ENCODE results near the gene PFKFB3. TPM values are rescaled to one million over a fixed set of nuclear protein-coding genes. Genes with fewer than 3 reads are reported as not detected.
A peak's percentile ranks its signal among the peaks of the same experiment; 100 is the strongest.

Gene PFKFB3
- total and polyA plus RNA-seq, 9 of the 15 experiments (the other 6 are each of a cell fraction or from before 2014, with no cell fraction given): 0.46 to 21.6 (median 7.8) TPM

GRCh38 chr10:6163364-6164270 lies 39.1 kb upstream of the PFKFB3 start (continued):
- TF ChIP-seq TEAD1 (CRISPR knock-in tag; IDR thresholded peaks at IDR 0.05) (0 out of 4 replicates have a peak, but pooled peaks of 1 of the 2 experiments have one; percentile 26), ZNF318 (IDR thresholded peaks at IDR 0.05; ENCODE audit: borderline replicate concordance in 1 of 2, low read depth in 1 of 2) (no peak), COPS2 (conservative IDR thresholded peaks at IDR 0.05) (no peak), FOXJ2 (tag; IDR thresholded peaks at IDR 0.05) (0 out of 2 replicates have a peak, but pooled peaks have one; percentile 47), SRSF3 (IDR thresholded peaks at IDR 0.05; ENCODE audit: insufficient read depth, low read length) (no peak), MAZ (CRISPR knock-in tag; conservative IDR thresholded peaks at IDR 0.05 in 1 of 2, IDR thresholded peaks at IDR 0.05 in 1 of 2) (peak; percentile 65 to 92), JUN (IDR thresholded peaks at IDR 0.05; ENCODE audit: borderline replicate concordance, low read depth, low read length) (0 out of 2 replicates have a peak, but pooled peaks have one; percentile 68), JUN (CRISPR knock-in tag; IDR thresholded peaks at IDR 0.05; ENCODE audit: borderline replicate concordance) (no peak), POU5F1 (IDR thresholded peaks at IDR 0.05; ENCODE audit: borderline replicate concordance, low read depth, low read length, partially characterized antibody) (no peak), SMC3 (conservative IDR thresholded peaks at IDR 0.05; ENCODE audit: insufficient read depth, low read depth, low read length) (no peak), SAP30 (IDR thresholded peaks at IDR 0.05; ENCODE audit: borderline replicate concordance, insufficient read depth, low read depth, low read length, poor library complexity, severe bottlenecking) (no peak), IRF2 (CRISPR knock-in tag; IDR thresholded peaks at IDR 0.05) (no peak), BRCA1 (IDR thresholded peaks at IDR 0.05) (no peak), BRCA1 (CRISPR knock-in tag; IDR thresholded peaks at IDR 0.05) (no peak), LEF1 (IDR thresholded peaks at IDR 0.05) (no peak; the same call in 1 of the 2 replicates), HDAC8 (tag; IDR thresholded peaks at IDR 0.05) (no peak), MTF1 (CRISPR knock-in tag; IDR thresholded peaks at IDR 0.05; ENCODE audit: borderline replicate concordance) (no peak), ILF3 (IDR thresholded peaks at IDR 0.05; ENCODE audit: borderline replicate concordance) (no peak), TCF7 (IDR thresholded peaks at IDR 0.05; ENCODE audit: borderline replicate concordance) (0 out of 2 replicates have a peak, but pooled peaks have one; percentile 53)
